ENCODE results near the gene FRRS1L.
A peak's percentile ranks its signal among the peaks of the same experiment; 100 is the strongest.

FRRS1L gene

DNA sequence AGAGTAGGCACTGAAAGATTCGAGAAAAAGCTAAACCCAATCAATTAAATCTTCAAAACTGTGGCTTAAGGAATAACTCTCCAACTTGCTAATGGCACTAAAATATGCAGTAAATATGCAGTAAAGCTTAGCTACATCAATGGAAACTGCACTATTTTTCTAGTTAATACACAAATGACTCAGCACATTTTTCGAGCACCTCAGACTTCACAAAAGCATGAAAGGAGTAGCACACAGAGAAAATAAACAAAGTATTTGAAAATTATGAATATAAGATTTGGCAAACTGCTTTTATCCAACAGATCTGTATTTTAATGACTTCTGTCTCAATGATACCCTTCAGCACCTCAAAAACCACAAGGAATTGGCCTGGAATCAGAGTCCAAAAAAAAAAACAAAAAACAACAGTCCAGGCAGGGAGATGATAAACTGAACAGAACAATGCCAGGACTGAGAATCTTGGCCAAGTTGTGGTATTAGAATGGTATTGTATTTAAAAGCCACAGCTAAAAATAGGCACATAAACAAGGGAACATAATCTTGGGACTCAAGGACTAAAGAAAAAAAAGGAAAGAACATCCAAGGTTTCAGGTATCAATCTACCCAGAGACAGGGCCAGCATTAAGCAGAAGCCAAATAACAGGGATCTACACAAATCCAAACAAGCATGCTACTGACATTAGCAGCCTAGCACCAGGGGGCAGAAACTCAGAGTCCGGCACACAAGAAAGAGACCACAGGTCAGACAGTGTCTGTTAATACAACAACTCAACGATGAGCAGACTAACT lies 68.7 kb downstream of the FRRS1L start:
- Histone ChIP-seq H3K4me3 (no peak overlapping the region), H3K27ac (peak overlapping the region; percentile 25 to 39)
- DNase-seq (ENCODE audit: low spot score) = no peak
- TF ChIP-seq, protein P1, sequence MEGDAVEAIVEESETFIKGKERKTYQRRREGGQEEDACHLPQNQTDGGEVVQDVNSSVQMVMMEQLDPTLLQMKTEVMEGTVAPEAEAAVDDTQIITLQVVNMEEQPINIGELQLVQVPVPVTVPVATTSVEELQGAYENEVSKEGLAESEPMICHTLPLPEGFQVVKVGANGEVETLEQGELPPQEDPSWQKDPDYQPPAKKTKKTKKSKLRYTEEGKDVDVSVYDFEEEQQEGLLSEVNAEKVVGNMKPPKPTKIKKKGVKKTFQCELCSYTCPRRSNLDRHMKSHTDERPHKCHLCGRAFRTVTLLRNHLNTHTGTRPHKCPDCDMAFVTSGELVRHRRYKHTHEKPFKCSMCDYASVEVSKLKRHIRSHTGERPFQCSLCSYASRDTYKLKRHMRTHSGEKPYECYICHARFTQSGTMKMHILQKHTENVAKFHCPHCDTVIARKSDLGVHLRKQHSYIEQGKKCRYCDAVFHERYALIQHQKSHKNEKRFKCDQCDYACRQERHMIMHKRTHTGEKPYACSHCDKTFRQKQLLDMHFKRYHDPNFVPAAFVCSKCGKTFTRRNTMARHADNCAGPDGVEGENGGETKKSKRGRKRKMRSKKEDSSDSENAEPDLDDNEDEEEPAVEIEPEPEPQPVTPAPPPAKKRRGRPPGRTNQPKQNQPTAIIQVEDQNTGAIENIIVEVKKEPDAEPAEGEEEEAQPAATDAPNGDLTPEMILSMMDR (IDR thresholded peaks at IDR 0.05) = no peak

DNA sequence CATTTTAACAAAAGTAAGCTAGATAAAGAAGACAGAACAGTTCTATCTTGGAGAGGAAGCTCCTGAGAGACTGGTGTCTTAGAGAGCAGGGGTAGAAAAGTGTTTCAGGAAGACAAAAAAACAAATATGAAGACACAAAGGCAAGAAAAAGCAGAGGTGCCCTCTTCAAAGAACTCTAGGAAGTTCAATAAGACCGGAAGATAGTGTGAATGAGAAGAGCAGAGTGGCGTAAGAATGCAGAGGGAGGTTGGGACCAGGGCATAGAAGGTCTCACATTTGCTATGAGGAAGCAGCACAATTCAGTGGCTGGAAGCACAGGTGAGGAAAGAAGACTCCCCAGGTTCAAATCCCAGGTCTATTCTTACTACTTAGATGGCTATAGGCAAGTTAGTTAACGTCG lies 69.9 kb downstream of the FRRS1L start:
- Histone ChIP-seq H3K27ac (peak overlapping the region; percentile 15 to 25), H3K4me3 (no peak overlapping the region)
- TF ChIP-seq, protein P1 (IDR thresholded peaks at IDR 0.05) = no peak
- DNase-seq (ENCODE audit: low spot score) = no peak

DNA sequence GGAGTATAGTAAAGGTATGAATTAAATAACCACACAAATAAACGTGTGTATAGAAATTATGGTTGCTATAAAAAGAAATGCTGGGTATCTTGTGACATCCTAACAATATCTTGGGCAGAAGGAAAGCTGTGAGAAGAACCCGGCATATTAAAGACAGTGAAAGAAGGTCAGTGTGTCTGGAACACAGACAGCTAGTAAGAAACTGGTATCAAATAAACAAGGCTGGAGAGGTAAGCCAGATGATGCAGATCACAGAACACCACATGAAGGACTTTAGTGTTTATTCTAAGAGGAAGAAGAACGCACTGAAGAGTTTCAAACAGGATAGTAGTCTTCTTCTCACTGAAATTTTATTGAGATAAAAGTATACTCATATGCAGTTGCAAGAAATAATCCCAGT lies 71.7 kb downstream of the FRRS1L start:
- TF ChIP-seq, protein P1 (IDR thresholded peaks at IDR 0.05) = no peak
- no peak for DNase-seq (ENCODE audit: low spot score)
- Histone ChIP-seq H3K4me3 (no peak overlapping the region), H3K27ac (no peak overlapping the region)

DNA sequence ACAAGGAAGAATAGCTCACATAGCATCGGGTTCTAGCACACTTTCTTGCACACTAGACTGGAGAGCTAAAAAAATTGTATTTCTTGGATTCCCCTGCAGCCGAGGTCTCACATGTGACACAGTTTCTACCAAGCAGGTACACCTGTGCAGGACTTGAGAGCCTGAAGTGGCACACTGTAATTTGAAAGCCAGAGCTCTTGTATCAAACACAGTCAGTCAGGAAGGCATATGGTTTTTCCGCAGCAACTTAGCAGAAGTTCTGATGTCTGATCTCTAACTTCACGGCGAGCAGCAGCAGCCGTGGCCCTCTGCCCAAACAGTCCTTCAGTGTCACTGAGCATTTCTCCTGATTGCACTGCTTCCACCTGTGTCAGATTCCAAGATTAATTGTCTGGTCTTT lies 72.8 kb downstream of the FRRS1L start:
- DNase-seq (ENCODE audit: low spot score) = no peak
- Histone ChIP-seq H3K27ac (no peak overlapping the region), H3K4me3 (no peak overlapping the region)
- TF ChIP-seq, protein P1 (IDR thresholded peaks at IDR 0.05) = no peak

DNA sequence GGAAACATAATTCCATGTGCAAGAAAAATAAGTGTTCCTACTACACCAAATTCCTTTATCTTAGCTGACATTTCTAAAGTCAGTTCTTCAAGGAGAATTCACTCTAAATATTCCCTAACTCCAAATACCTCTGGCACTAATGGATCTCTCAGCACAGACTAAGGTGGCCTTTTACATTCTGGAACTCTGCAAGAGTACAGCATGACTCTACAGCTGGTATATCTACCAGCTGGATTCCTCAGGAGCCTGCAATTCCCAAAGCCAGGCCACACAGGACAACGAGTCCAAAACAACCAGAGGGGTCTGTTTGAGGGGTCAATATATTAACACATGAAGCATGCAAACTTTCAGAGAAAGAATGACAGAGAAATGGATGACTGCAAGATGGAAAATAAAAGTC lies 74.5 kb downstream of the FRRS1L start:
- H3K27ac ChIP-seq = no peak overlapping the region

DNA sequence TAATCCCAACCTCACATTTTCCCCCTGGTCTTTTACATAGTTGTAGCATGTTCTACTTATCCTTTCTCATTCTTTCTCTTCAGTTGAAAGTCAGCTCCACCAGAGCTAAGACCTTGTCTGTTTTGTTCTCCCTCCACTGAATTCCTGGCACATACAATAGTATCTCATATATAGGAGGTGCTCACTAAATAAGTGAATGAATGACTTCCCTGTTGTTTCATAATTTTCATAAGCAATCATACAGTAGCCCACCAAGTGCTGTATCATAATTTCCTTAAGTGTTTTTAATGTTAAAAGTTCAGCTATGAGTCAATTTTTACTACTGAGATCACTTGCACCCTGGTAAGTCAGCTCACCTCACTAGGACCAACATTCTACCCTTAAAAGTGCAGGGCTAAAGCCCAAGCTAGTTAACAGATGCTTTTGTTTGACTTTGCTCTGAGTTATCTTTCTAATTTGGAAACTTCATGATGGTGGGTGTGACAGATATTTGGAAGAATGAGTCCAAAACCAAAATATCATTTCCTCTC lies 74.9 kb downstream of the FRRS1L start:
- TF ChIP-seq, protein P1 (IDR thresholded peaks at IDR 0.05) = no peak
- Histone ChIP-seq H3K4me3 (no peak overlapping the region), H3K27ac (no peak overlapping the region)

More for the DNA sequence above, 74.5 kb downstream of the FRRS1L start:
- H3K4me3 ChIP-seq = no peak overlapping the region
- no peak for DNase-seq (ENCODE audit: low spot score)
- TF ChIP-seq, protein P1 (IDR thresholded peaks at IDR 0.05) = no peak

DNA sequence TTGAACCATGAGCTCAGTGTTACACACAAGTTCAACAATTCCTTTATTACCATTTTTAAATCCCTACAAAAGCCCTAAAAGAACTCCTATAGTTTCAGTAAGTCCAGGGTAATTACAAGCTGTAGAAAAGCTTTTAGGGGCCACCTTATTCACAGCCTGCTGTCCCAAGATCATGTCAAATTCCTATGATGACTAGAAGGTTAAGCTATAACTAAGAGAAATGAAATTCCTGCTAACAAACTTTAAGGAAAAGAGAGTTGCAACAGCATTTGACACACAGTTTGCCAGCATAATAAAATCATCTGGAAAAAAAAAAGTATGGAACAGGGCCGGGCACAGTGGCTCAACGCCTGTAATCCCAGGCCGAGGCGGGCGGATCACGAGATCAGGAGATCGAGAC lies 78.8 kb downstream of the FRRS1L start:
- no peak overlapping the region for H3K4me3 ChIP-seq
- TF ChIP-seq, protein P1 (IDR thresholded peaks at IDR 0.05) = no peak
- no peak for DNase-seq (ENCODE audit: low spot score)
- no peak overlapping the region for H3K27ac ChIP-seq

More for the DNA sequence above, 74.9 kb downstream of the FRRS1L start:
- DNase-seq (ENCODE audit: low spot score) = no peak

Measured in coronary artery (tissue), 2 donors.